ENCODE data around the gene HMSD.
A peak's percentile ranks its signal among the peaks of the same experiment; 100 is the strongest.

Gene HMSD

GRCh38 chr18:63956755-63957154, 7.7 kb downstream of the HMSD start:
- no peak for DNase-seq (ENCODE audit: low spot score)

DNA sequence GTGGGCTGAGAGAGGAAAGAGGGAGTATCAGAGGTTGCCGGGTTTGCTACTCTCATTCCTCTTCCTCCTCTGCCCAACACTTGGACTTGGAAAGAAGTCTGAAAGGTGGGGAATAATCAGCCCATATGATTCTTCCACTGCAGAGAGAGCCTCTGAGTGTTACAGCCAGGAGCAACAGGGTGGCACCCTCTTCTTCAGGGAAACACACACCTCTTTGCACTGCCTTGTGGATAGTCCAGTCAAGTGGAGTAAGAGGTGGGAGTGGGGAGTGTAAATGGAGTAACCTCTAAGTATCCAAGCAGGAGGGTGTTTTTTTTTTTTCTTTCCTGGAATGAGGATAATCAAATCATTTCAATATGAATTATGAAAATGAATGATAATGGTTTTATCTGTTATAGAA, 11.8 kb downstream of the HMSD start:
- DNase-seq (ENCODE audit: low spot score) = no peak

DNA sequence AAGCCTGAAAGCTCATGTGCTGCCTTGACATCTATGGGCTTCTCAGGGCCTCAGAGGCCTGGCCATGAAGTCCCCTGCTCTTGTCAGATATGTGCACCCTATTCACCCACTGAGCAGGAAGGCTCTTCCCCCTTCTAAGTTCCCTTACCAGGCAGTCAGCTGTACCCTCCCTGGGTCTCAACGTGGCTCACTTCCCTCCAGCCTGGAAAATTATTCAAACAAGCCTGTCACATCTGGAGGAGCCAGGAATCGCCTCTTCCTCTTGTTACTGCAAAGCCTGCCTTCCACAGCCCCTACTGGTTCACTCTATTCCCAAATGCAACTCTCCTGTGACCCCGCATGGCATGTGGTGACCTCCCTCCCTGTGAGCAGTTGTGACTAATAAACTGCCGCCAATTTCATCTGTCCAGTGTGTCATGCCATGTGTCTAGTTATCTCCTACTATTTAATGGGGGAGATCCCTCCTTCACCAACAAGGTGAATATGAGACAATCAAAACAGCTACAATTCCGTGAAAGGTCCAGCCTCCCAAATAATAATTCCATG, 12.4 kb downstream of the HMSD start:
- no peak for DNase-seq (ENCODE audit: low spot score)

GRCh38 chr18:63962137-63962536, 13.0 kb downstream of the HMSD start:
- no peak for DNase-seq (ENCODE audit: low spot score)

GRCh38 chr18:63963615-63964256, 14.6 kb downstream of the HMSD start:
- no peak for DNase-seq (ENCODE audit: low spot score)

- no peak for DNase-seq (ENCODE audit: low spot score)
Measured at GRCh38 chr18:63964908-63965307, 15.8 kb downstream of the HMSD start.

DNA sequence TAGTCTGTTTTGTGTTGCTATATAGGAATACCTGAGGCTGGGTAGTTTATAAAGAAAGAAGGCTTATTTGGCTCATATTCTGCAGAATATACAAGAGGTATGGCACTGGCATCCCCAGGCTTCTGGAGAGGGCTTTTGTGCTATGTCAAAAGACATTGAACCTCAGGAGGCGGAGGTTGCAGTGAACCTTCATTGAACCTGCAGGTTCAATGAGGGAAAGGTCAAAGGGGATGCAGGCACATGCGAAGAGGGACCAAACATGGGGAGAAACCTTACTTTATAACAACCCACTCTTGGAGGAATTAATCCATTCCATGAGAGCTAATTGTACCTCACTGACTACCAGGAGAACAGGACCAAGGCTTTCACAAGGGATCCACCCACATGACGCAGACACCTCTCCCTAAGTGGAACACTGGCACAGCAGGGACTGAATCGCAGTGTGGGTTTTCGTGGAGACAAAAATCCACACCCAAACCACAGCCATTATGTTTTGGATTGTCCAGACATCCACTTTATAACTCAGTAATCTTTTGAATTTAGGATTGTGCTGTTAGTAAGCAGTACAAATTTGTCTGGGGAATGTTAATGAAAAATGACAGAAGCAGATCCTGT, 16.7 kb downstream of the HMSD start:
- DNase-seq (ENCODE audit: low spot score) = no peak

DNA sequence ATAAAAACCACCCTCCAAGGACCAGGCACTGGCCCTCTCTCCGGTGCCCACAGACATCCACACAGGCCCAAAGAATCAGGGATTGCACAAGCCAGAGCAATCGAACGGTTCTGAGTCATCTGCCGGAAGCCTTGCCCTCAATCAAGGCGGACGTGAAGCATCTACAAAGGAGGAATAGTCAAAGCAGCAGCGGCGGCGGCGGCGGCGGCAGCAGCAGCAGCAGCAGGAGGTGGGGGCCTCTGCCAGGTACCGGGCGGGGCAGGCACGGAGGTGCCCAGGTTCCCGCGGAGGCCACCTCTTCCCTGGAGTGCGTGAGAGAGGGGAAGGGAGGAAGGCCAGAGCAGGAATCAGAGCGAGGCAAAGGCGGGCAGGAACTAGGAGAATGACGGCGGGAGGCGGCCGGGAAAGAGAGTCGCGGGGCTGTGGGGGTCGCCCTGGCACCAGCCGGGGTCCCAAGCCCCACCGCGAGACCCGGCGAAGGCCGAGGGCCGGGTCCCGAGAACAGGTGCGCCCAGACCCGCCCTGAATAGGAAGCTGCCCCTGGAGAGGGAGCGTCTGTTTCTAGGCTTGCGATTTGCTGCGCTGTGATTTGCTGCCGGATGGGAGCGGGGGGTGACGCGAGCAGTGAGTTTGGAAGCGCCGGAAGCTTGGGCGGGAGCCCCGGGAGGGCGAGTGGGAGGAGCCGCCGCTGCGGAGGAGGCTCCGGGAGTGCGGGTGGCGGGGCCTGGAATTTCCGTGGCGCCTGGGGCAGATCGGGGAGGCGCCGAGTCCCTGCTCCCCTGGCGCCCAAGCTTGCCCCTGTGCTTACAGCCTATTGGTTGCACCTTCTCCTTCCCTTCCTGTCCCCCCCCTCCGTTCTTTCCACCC, 21.1 kb downstream of the HMSD start, which contains the start of gene SERPINB8:
Gene SERPINB8 (plus strand): TSS at position 140 of the 867 bp plus-strand sequence. CDS start 8,228 bp downstream, outside the sequence.
- DNase-seq (ENCODE audit: low spot score) = peak; percentile 94

- no peak for DNase-seq (ENCODE audit: low spot score)
Measured at GRCh38 chr18:63970809-63971205, 21.7 kb downstream of the HMSD start.

DNA sequence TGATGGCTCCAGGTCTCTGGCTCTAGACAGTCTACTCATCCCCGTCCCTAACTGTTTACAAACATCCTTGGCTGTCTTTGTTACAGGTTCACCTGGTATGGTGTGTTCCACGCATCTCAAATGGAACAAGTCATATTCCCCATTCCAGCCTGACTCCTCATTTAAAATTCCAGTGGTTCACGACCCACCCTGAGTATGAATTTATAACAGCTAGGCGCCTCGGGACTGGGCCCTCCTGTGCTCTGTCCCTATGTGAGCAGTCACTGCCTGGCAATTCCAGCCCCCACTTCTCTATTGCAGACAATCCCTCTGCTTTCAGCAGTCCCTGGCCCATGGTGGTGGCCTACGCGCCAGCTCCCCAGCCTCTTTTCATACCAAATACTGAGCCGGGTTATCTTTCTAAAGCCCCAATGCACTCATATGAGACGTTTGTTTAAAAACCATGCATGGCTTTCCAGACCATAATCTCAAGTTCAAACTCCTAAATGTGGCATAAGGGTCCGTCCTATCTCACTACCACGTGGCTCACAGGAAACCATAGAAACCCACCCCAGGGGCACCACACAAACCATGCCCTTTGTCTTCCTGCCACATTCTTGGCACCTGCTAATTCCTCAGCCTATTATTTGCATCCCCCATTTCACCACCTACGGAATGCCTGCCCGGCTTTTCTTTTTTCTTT, 22.4 kb downstream of the HMSD start:
- no peak for DNase-seq (ENCODE audit: low spot score)

- DNase-seq (ENCODE audit: low spot score) = no peak
Measured at GRCh38 chr18:63972002-63972376, 22.9 kb downstream of the HMSD start.

GRCh38 chr18:63974991-63975390, 25.9 kb downstream of the HMSD start:
- no peak for DNase-seq (ENCODE audit: low spot score)

DNA sequence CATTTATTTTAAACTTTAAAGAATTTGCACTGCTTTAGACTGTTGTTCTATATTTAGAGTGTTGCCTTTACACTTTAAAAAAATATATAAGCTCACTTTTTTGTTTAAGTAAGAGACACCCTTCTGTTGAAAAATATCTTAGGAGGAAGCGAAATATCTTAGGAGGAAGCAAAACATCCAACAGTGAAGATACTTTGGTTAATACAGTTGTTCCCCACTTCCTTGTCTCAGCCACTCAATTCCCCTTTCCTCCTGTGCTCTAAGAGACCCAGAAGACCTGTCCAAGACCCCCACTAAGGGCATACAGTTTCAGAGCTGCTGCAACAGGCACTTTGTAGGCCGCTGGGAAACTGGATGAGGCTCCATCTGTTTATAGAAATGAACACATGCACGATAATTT, 26.5 kb downstream of the HMSD start:
- DNase-seq (ENCODE audit: low spot score) = no peak

DNA sequence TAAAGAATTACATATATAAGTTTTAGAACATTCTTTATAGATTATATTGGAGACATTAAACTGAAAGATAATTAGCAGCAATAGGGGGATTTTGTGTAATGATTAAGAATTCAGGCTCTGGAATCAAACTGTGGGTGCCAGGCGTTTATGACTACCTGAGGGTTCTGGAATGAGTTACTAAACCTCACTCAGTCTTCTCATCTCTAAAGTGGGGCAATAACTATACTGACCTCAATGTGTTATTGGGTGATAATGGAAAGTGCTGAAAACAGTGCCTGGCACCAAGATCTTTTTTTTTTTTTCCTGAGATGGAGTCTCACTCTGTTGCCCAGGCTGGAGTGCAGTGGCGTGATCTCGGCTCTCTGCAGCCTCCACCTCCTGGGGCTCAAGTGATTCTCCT, 27.9 kb downstream of the HMSD start:
- no peak for DNase-seq (ENCODE audit: low spot score)

GRCh38 chr18:63979409-63979920, 30.4 kb downstream of the HMSD start:
- no peak for DNase-seq (ENCODE audit: low spot score)

DNA sequence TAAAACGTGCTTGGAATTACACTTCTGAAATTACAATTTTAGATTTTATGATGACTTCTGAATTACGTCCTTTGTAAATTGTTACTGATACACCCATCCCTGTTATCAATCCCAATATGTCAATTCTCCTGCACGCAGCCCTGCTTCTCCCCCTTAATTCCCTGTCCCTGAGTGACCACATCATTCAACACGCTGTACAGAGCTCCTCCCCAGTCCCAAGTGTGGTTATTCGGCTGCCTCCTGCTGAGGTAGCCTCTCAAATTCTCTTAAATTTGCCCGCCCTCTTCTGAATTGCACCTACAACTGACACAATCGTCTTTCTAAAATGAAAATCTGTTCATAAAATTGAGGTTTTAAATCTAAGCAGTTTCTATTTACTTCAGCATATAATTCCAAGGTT, 30.9 kb downstream of the HMSD start:
- no peak for DNase-seq (ENCODE audit: low spot score)

GRCh38 chr18:63980896-63981460, 31.9 kb downstream of the HMSD start:
- DNase-seq (ENCODE audit: low spot score) = no peak

DNA sequence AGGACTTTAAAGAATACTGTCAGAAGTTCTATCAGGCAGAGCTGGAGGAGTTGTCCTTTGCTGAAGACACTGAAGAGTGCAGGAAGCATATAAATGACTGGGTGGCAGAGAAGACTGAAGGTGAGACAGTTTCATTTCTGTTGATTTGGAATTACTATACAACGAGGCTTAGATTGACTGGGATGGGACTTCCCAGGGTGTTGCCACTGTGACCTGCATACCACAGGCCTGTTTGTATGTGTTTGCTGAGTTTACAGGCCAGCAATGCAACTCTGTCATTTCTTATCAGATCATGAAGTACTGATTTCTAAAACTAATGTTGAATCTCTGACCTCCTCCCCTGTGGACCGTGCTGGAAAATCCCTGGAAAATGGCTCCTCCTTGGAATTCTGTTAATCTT, 32.6 kb downstream of the HMSD start:
- no peak for DNase-seq (ENCODE audit: low spot score)

- DNase-seq (ENCODE audit: low spot score) = no peak
Measured at GRCh38 chr18:63982361-63982760, 33.3 kb downstream of the HMSD start.

- DNase-seq (ENCODE audit: low spot score) = no peak
Measured at GRCh38 chr18:63986885-63987284, 37.8 kb downstream of the HMSD start.

GRCh38 chr18:63987743-63988142, 38.6 kb downstream of the HMSD start:
- no peak for DNase-seq (ENCODE audit: low spot score)

DNA sequence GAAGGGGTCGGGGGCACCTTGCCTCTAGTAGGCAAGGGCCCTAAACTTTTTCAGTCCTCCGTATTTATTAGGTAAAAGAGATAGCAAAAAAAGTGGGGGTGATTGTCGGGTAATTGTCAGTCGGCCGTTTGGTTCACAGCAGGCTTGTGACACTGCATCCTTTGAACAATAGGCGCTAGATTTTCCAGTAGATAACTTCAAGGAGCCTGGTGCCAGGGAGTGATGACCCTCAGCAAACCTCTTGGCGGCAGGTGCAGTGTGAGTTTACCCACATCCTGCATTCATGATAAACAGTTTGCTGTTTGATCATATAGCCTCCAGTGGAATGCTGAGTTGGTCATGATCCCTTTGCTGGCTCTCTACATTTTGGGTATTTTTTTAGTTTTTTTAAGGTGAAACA, 43.6 kb downstream of the HMSD start:
- no peak for DNase-seq (ENCODE audit: low spot score)

Data from left forelimb (tissue), 1 donor.